ENCODE measurements around the gene SCAPER.
A peak's percentile ranks its signal among the peaks of the same experiment; 100 is the strongest.

Gene SCAPER, protein sequence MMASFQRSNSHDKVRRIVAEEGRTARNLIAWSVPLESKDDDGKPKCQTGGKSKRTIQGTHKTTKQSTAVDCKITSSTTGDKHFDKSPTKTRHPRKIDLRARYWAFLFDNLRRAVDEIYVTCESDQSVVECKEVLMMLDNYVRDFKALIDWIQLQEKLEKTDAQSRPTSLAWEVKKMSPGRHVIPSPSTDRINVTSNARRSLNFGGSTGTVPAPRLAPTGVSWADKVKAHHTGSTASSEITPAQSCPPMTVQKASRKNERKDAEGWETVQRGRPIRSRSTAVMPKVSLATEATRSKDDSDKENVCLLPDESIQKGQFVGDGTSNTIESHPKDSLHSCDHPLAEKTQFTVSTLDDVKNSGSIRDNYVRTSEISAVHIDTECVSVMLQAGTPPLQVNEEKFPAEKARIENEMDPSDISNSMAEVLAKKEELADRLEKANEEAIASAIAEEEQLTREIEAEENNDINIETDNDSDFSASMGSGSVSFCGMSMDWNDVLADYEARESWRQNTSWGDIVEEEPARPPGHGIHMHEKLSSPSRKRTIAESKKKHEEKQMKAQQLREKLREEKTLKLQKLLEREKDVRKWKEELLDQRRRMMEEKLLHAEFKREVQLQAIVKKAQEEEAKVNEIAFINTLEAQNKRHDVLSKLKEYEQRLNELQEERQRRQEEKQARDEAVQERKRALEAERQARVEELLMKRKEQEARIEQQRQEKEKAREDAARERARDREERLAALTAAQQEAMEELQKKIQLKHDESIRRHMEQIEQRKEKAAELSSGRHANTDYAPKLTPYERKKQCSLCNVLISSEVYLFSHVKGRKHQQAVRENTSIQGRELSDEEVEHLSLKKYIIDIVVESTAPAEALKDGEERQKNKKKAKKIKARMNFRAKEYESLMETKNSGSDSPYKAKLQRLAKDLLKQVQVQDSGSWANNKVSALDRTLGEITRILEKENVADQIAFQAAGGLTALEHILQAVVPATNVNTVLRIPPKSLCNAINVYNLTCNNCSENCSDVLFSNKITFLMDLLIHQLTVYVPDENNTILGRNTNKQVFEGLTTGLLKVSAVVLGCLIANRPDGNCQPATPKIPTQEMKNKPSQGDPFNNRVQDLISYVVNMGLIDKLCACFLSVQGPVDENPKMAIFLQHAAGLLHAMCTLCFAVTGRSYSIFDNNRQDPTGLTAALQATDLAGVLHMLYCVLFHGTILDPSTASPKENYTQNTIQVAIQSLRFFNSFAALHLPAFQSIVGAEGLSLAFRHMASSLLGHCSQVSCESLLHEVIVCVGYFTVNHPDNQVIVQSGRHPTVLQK (N-terminal part only)

DNA sequence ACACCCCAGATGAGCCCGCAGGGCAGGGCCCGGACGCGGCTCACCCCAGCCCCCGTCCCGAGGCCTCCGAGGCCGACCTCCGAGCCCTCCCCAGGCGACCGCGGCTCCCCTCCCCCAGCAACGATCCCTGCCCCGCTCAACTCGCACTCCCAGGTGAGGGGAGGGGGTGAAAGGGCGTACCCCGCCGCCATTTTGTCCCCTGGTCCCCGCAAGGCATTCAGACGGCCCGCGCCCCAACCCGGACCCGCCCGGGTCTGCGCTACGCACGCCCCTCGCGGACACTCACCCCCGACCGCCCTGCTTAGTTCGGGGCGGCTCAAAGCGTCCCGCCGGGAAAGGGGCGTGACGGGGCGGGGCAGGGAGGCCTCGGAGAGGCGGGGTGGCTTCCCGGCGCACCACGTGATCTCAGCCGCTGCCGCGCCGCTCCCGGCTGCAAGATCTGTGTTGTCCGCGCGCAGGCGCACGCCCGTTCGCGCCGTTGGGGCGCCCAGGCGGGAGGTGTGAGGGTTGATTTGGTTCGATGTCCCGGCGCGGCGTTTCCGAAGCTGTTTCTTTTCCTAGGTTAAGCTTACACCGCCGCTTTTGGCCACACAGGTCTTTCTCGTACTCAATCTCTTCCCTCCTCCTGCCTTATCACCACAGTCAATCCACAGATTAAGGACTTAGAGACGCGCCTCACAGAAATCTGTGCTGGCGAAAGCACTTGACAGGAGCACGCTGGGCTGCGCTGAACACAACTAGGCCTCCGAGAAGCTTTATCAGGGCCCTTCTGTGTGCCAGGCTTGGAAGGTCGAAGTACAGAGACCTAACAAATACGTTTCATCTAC is at the start of gene SCAPER:
SCAPER (minus strand) TSS at position 328 of the 827 bp plus-strand sequence. CDS start 21,523 bp downstream, outside the sequence.
- peak; percentile 87 for DNase-seq

DNA sequence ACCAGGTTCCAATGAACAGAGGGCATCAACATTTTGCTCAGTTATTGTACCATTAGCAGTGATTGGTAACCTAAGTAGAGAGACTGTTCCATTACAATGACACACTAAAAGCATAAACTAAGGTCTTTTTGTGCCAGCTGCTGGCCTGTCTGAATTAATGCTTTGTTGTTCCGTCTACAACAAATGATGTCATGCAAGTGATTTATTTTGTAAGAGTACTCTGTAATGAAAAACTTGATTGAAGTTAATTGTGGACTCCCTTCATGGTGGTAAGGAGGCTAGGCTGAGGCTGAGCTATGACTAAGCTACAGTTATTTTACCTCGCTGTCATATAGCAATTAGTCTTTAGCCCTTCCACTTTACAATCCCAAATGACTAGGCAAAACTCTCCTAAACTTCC is 49.6 kb upstream of the SCAPER start:
- peak; percentile 22 for DNase-seq

DNA sequence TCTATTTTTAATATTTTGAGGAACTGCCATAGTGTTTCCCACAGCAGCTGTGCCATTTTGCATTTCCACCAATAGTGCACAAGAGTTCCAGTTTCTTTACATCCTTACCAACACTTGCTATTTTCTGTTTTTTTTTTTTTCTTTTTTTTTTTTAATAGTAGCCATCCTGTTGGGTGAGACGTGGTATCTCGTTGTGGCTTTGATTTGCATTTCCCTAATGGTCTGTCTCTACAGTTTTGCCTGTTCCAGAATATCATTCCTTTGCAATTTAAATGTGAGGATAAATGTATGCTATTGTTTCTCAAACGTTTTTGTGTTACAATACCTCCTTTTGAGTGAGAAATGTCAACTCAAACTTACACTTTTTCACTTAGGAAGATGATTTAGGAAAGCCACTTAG is 48.8 kb upstream of the SCAPER start:
- DNase-seq, result no peak

DNA sequence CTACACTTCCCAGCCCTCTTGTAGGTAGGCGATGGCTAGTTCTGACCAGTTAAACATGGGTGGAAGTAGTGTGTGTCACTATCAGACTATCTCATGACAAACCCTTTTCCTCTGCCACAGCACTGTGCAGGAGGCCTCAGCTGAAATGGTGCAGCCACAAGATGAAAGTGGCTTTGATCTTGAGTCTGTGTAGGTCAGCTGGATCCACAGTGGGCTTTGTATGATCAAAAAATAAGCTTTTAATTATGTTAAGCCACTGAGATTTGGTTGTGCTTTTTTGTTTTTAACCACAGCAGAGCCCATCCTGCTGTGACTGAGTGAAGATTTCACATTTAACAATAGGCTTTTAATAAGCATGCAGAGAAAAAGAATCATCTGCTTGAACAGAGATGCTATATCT is 46.1 kb upstream of the SCAPER start:
- DNase-seq, result no peak

DNA sequence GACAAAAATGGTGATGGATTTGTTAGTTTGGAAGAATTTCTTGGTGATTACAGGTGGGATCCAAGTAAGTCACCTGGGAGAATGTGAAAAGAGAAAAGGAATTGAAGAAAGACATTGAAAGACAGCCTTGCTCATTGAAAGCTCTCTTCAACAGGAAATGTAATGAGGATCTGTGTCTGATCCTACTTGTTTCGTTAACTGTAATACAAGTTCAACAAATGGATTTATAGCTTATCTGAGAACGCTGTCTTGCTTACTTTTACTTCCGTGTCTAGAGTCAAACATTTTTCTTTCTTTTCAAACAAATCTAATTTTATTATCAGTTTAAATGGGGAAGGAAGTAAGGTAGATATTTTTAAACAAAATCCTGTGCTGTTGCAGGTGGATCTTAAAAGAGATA is 42.3 kb upstream of the SCAPER start:
- DNase-seq, result no peak

DNA sequence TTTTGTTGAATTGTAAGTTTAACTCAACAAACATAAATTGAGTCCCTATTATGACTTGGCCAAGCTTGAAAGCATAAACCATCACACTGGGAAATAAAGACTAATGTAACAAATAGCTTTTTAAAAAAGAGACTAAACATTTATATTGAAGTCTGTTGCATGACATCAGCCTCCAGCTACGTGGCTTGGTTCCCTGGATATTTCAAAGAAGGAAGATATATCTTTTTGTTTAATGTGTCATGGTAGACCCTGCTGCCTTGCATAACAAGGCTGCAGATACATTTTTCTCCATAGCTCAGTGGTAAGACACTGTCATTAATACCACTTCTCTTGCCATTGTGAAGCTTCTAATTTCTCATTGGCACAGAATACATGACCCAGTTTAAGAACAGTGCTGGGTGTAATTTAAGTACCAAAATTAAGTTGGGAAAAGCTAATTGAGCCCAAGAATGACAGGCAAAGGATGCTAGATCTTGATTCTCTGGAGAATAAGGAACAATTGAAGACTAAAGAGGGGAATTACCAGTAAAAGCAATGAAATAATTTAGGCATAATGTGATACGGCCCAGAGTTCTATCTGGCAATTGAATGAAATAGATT is 40.5 kb upstream of the SCAPER start:
- DNase-seq, result no peak

DNA sequence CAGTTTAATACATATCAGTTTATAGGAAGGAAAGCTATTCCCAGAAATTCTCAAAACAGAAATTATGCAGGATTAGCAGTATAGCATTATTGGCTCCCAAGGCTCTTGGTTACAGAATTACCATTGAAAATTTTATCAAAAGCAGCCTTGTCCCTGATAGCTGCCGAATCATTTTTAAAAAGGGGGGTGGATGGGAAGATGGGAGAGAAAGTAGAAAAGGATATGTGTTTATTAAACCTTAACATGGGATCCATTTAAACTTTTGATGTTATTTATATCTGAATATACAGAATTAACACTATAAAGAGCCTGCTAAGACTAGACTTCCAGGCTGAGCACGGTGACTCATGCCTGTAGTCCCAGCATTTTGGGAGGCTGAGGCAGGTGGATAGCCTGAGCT is 37.2 kb upstream of the SCAPER start:
- no peak for DNase-seq

DNA sequence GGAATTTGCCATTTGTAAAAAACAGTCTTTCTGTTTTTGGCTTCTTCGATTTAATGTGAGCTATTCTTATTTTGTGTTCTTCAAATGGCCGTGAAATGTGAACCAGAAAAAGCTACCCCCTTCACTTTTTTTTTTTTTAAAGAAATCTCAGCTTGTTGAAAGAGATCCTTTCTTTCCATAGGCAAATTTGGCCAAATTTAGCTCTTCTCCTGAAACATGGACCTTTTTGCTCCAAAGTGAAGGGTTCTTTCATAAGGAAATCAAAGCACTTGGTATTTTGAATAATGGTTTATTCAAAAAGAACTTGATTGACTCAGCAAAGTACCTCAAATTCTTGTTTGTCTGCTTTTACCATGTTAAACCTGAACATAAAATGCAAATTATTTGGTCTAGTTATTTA is 36.5 kb upstream of the SCAPER start:
- DNase-seq, result no peak

DNA sequence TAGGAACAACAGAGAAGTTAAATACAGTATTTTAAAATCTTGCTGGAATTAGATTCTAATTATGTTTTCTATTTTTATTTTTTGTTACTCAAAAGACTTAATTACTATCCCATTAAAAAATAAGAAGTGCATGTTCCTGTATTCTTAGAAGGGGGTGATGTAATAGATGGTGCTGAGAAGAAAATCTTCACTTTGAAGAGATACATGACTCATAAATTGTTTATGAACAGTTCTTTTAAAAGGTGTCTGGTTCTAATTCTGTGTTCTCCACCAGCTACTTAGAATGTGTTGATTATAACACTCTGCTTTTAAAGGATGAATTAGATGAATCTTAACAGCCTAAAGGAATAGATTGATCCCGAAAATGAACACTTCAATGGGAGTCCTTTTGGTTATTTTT is 34.6 kb upstream of the SCAPER start:
- DNase-seq, result no peak

DNA sequence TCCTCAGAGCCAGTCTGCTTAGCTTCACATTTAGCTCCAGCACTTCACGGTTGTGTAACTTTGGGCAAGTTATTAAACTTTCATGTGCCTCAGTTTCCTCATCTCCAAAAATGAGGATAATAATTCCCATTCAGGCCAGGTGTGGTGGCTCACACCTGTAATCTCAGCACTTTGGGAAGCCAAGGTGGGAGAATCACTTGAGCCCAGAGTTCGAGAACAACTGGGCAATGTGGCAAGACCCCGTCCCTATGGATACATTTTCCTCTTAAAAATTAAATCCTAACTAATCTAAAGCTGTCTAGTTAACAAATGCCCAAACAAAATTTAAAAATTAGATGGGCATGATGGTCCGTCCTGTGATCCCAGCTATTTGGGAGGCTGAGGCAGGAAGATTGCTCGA is 33.6 kb upstream of the SCAPER start:
- DNase-seq, result no peak

DNA sequence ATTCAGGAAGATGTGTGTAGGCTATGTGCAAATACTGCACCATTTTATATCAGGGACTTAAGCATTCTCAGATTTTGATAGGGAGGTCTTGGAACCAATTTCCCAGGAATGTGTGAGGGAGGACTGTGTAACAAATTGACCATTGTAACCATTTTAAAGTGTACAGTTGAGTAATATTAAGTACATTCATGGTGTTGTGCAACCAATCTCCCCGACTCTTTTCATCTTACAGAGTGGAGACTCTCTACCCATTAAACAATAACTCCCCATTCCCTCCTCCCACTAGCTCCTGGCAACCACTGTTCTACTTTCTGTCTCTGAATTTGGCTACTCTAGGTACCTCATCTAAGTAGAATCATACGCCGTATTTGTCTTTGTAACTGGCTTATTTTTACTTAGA is 31.5 kb upstream of the SCAPER start:
- DNase-seq, result no peak

DNA sequence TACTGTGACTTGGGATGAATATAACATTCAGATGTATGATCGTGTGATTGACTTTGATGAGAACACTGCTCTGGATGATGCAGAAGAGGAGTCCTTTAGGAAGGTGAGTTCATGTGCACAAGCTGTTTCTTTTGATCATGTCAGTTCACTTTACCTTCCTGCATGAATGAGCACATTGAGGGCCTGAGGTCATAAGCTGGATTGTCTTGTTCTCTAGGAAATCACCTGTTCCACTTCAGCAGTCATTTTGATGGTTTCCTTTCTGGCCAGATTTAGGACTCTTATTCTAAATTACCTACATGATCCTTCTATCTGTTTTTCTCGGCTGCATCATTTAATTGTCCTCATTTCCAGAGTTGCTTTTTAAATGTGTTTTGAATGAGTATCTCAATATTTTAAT is 30.5 kb upstream of the SCAPER start:
- DNase-seq, result no peak

DNA sequence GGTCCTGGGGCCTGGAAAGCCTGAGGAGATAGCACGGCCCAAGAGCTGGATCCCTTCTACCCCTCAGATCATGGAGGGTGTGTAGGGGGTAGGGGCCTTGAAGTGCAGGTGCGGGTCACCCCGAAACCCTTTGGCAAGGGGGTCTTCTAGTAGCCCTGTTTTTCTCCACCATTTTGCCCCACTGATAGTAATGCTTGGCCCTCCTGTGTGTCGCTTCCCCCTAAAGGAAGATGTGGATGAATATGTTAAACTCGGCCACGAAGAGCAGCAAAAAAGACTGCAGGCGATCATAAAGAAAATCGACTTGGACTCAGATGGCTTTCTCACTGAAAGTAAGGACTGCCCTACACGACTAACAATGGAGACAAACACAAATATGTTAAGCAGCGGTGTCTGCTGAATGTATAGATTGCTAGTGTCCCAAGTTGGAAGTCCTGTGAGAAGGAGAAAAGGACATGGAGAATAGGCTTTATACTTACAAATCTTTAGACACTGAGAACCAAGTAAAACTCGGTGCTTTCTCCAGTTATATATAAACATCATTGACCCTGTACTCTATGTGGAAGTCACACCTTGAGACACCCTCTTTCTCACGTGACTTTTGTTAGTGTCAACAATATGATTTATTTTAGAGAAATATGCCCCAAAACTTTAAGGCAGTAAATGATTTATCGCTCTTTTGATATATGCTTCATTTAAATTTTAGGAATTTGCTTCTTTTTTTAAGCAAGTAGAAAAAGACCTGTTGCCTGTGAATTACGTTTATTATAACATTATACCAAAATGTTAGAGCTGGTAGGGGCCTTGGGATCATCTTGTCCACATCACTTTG is 27.2 kb upstream of the SCAPER start:
- no peak for DNase-seq

DNA sequence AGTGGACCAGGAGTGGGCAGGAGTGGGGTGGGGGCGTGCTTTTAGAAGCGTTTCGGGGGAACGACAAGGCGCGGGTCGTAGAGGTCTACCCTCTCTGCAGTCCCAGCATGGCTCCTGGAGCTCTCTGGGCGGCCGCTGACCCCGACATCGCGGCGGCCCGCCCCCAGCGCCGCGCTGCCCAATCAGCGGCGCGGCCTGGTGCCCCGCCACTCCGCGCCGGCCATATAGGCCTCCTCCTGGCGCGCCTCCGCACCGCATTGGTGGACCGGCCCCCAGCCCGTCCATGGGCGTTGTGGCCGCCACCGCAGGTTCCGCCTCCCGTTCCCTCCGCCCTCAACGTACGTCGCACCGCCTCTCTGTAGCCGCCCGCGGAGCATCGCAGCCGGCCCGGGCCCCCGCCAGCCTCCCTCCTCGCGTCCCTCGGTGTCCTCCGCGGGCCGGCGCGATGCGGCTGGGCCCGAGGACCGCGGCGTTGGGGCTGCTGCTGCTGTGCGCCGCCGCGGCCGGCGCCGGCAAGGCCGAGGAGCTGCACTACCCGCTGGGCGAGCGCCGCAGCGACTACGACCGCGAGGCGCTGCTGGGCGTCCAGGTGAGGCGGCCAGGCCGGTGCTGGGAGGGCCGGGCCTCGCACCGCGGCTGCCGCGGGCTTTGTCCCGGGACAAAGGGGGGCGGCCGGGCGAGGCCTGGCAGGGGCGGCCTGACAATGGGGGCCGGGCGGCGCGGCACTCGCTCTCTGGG is 26.4 kb upstream of the SCAPER start, which contains the start of gene RCN2:
RCN2 (plus strand) TSS at position 353 of the 738 bp plus-strand sequence; CDS start at position 446, 93 bp downstream.
- peak; percentile 93 for DNase-seq

DNA sequence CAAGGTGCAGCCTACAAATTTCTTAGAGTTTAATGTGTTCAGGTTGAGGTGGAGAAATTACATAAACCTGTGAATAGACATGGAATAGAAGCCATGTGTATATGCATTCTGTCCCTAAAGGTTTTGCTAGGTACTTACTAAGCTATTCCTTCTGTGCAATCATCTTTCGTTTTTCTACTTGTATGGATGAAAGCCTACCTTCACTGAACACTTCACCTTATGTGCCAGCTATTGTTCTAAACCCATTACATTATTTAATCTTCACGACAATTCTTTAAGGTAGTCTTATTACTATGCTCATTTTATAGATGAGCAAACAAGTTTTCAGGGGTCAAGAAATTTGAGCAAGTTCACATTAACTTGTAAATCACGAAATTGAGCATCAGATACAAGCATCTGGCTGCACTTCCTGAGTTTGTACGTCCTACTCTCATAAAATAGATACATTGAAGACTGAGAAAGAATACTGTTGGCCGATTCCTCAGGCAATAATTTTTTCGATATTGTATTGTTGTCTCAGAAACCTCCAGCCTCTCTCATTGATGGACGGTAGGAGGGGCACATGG is 25.8 kb upstream of the SCAPER start:
- DNase-seq, result no peak

DNA sequence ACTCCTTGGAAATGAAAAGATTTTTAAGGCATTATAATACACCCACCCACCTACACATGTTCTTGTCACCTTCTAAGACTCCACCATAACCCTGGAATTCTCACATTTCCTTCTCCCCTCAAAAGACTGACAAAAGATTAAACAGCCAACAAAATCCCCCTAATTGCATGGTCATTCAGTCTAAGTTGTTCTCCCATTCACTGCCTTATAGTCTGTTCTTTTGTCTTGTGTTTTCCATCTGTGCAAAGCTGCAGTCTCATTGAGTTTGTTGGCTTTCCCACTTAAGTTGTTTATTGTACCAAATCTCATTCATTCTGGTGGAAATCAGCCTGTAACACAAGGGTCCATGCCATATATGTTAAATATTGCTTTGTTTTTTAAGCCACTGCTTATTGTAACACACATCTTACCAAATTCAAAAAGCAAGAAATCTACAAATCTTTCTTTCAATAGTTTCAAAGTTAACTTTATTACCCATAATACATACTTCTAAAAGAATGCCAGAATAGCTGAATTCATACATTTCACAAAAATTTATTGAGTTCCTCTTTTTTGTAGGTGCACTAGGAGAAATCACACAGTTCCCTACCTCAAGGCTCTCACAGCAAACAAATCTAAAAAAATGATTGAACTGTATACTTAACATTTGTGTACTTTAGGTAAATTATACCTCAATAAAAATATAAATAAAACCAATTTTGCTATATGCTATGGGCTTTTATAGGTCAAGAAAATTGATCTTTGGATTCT is 24.0 kb upstream of the SCAPER start:
- DNase-seq, result no peak

DNA sequence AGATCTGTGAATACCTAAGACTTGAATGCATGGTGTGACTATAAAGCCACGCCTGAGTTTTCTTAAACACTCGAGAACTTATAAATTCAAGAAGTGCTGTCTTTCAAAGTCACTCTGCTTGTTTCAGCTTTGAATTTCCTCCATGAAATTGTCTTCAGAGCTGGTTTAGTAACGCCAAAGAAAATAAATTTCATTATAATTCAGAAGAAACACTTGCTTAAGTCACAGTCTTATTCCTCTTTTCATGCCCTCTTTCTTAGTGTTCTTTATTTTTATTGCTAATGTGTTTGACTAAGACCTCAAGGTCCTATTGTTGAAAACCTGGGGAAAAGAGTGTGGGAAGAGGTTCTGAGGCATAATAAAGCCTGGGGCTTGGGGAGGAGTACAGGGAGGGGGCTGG is 23.1 kb upstream of the SCAPER start:
- no peak for DNase-seq

DNA sequence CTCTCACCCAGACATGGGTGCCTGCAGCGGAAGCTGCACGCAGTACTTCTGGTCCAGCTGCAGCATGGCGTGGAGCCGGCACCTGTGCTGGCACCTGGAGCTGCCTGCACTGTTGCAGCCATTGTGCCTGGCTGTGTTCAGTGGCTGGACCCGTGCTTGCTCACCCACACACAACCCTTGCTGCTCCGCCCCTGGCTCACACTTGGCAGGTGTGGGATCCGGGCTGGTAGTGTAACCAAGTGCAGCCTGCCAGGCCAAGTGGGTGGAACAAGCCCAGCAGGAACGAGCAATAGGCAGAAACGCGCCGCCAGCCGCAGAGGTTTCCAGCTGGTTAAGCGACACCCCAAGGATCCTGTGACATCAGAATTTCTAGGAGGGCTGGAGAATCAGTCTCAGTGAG is 11.2 kb upstream of the SCAPER start:
- no peak for DNase-seq

DNA sequence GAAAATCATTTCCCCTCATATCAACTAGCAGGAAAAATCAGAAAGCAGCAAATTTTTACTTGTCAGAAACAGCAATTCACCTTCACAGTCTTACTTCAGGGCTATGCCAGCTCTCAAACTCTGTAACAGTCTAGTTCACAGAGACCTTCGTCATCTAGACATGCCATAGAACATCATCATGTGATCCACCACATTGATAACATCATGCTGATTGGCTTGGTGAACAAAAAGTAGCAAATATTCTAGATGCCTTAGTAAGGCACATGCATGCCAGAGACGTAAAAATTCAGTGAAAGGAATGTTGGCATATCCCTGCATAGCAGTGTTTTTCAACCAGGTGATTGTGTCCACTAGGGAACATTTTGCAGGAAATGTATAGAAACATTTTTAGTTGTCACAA is 8.6 kb upstream of the SCAPER start:
- no peak for DNase-seq
